GM12801 (cell line): ENCODE measurements around the gene C10orf105.

Experiments used
- CTCF ChIP-seq: IDR thresholded peaks from one replicate; pipeline ENCODE4 v1.5.1; 2011; ENCODE audit warnings: control low read depth; ENCODE audit not compliant: insufficient read length; ENCODE audit errors: extremely low read depth

Gene C10orf105

GRCh38 chr10:71762324-71762723 is 42.7 kb upstream of the C10orf105 start:
- TF ChIP-seq CTCF = no peak

- TF ChIP-seq CTCF = no peak
Measured at GRCh38 chr10:71761541-71762113, 42.0 kb upstream of the C10orf105 start.

GRCh38 chr10:71761105-71761511 is 41.5 kb upstream of the C10orf105 start:
- TF ChIP-seq CTCF = no peak

- no peak for TF ChIP-seq CTCF
Measured at GRCh38 chr10:71757399-71757922, 37.9 kb upstream of the C10orf105 start.

GRCh38 chr10:71756311-71757191 is 37.0 kb upstream of the C10orf105 start:
- no peak for TF ChIP-seq CTCF

GRCh38 chr10:71755179-71755879 is 35.8 kb upstream of the C10orf105 start:
- TF ChIP-seq CTCF = no peak

- TF ChIP-seq CTCF = no peak
Measured at GRCh38 chr10:71754562-71754961, 35.0 kb upstream of the C10orf105 start.
